ENCODE results near the gene NPFFR1.
A peak's percentile ranks its signal among the peaks of the same experiment; 100 is the strongest.
"Not testable (repeated sequence)": the region's sequence is repeated elsewhere in the genome, so short reads cannot be mapped to it uniquely, and the experiment has no call there.

Gene NPFFR1

GRCh38 chr10:70254778-70255328, 29.0 kb downstream of the NPFFR1 start:
- DNase-seq = no peak

GRCh38 chr10:70253878-70254765, 29.7 kb downstream of the NPFFR1 start:
- DNase-seq = no peak

- DNase-seq = no peak
These were observed 32.7 kb downstream of the NPFFR1 start for GRCh38 chr10:70250961-70251680.

DNA sequence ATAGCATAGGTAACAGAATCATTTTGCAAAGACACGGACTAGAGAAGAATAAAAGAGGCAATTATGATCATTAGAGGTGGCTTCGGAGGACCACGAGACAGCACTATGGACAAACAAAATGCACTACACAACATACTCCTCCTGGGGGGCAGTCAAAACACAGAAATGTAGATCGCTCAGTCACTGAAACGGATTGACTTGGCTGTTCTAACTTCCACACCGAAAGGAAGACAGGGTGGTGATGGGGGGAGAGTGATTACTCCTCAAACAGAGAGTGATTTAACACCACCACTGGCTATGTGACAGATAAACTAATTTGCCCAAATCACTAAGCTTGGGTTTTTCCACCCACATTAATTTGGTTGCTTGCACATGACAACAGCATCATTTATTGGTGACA, 36.4 kb downstream of the NPFFR1 start:
- DNase-seq = no peak

- DNase-seq = no peak
These were observed 42.7 kb downstream of the NPFFR1 start for GRCh38 chr10:70241081-70241480.

GRCh38 chr10:70239986-70240385, 43.8 kb downstream of the NPFFR1 start:
- not testable (repeated sequence) for DNase-seq

DNA sequence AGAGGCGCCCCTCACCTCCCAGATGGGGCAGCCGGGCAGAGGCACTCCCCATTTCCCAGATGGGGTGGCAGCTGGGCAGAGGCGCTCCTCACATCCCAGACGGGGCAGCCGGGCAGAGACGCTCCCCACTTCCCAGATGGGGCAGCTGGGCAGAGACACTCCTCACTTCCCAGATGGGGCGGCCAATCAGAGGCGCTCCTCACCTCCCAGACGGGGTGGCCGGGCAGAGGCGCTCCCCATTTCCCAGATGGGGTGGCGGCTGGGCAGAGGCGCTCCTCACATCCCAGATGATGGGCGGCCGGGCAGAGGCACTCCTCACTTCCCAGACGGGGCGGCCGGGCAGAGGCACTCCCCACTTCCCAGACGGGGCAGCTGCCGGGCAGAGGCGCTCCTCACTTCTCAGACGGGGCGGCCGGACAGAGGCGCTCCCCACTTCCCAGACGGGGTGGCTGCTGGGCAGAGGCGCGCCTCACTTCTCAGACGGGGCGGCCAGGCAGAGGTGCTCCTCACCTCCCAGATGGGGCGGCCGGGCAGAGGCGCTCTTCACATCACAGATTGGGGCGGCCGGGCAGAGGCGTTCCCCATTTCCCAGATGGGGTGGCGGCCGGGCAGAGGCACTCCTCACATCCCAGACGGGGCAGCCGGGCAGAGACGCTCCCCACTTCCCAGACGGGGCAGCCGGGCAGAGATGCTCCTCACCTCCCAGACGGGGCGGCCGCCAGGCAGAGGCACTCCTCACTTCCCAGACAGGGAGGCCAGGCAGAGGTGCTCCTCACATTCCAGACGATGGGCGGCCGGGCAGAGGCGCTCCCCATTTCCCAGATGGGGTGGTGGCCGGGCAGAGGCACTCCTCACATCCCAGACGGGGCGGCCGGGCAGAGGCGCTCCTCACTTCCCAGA, 44.5 kb downstream of the NPFFR1 start:
- not testable (repeated sequence) for DNase-seq

GRCh38 chr10:70237958-70238536, 45.8 kb downstream of the NPFFR1 start:
- not testable (repeated sequence) for DNase-seq

DNA sequence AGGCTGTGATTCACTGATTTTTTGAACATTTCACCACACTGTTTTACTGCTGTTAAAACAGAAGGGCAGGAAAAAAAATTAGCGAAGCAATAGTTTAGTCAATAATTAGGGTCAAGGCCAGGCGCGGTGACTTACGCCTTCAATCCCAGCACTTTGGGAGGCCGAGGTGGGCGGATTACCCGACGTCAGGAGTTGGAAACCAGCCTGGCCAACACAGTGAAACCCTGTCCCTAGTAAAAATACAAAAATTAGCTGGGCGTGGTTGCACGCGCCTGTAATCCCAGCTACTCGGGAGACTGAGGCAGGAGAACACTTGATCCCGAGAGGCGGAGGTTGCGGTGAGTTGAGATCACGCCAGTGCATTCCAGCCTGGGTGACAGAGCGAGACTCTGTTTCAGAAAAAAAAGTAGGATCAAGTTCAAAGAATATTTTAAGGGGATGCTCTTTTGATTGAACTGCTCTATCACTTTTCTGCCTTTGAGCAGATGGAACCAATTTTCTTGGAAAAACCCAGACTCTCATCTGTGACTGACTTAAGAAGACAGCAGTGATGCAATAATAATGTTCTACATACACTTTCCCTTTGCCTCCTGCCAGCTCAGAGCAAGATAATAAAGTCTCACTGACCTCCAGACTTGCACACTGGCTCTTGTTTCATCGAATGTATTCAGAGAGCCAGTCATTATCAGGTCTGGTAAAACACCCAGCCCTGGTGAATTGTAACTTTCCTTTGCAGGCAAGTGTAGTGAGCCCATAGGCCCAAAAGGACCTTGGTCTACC, 48.9 kb downstream of the NPFFR1 start:
- DNase-seq = no peak

DNA sequence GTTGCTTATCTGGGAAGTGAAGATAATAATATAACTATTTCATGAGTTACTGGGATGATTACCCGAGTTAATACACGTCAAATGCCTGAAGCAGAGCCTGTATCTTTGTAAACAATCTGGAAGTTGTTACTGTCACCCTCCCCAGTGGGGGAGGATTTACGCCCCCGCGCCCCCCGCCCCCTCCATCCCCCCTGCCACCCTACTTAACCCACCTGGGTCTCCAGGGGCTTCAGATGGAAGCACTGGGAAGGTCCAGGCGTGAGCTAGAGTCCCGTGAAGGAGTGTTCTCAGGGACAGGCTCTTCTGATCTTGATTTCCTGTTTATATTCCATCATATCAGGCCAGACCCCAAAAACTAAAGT, 49.9 kb downstream of the NPFFR1 start:
- DNase-seq = no peak

- peak; percentile 95 for DNase-seq
These were observed 50.5 kb downstream of the NPFFR1 start, which contains the start of gene PPA1 for GRCh38 chr10:70233109-70233938. TSS of gene PPA1 (minus strand) at chr10:70233429. CDS start at chr10:70233327, 102 bp downstream.

DNA sequence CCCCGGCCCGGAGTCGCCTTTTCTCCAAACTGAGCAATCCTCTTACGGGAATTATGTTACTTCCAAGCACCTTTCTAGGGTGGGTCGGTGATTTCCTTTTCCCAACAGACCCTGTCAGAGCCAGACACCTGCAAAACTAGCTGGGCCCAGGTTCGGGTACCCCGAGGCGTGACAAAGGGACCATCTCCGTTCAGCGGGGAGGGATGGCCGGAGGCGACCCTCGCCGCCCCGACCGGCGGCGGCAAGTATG, 51.0 kb downstream of the NPFFR1 start:
- DNase-seq = no peak

GRCh38 chr10:70232155-70232858, 51.5 kb downstream of the NPFFR1 start:
- DNase-seq = peak; percentile 54

DNA sequence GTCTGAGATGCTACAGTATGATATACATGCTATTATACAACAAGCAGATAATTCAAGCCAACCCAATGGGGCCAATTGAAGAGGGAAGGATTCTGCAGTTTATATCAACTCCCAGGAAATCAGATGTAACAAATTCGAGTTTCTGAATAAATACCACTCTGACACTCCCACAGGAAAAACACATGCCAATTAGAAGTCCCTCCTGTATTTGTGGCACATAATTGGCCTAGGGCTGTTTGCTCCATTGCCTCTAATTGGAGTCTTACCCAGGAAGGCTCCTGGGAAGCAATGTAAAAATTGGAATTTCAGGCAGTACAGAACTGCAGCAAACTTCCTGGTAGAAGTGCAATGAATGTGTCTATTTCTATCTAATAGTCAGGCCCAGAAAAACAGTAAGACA, 55.3 kb downstream of the NPFFR1 start:
- DNase-seq = no peak

- peak; percentile 7 for DNase-seq
These were observed 56.1 kb downstream of the NPFFR1 start for GRCh38 chr10:70227548-70228320.

GRCh38 chr10:70223728-70224127, 60.1 kb downstream of the NPFFR1 start:
- peak; percentile 25 for DNase-seq

- DNase-seq = not testable (repeated sequence)
These were observed 60.9 kb downstream of the NPFFR1 start for GRCh38 chr10:70222811-70223447.

DNA sequence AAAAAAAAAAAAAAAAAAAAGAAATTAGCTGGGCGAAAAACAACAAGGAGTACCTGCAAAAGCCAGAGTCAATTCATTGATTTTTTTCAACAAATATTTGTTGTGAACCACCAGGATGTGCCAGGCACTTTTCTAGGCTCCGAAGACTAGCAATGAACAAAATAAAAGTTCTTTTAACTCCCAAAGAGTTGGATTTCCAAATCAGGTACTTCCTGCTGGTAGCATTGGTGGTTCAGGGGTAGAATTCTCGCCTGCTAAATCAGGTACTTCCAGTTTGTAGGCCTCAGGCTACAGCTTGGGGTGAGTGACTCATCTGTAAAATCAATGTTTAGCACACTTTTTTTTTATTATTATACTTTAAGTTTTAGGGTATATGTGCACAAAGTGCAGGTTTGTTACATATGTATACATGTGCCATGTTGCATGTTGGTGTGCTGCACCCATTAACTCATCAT, 61.4 kb downstream of the NPFFR1 start:
- DNase-seq = no peak

All from fibroblast of skin of back (primary cell).